ENCODE measurements around the gene MAST4.

The MAST4 gene

GRCh38 chr5:66931651-66932050 lies 335.5 kb downstream of the MAST4 start:
- no peak for DNase-seq
- no peaks in the 10 kb centered on the region for H3K9me3 ChIP-seq
- no peak overlapping the region for H3K4me3 ChIP-seq (ENCODE audit: low read depth, low read length)
- H3K4me1 ChIP-seq, result no peaks in the 10 kb centered on the region
- no peaks in the 10 kb centered on the region for H3K36me3 ChIP-seq
- no peaks in the 10 kb centered on the region for H3K27me3 ChIP-seq
- TF ChIP-seq, protein P1, sequence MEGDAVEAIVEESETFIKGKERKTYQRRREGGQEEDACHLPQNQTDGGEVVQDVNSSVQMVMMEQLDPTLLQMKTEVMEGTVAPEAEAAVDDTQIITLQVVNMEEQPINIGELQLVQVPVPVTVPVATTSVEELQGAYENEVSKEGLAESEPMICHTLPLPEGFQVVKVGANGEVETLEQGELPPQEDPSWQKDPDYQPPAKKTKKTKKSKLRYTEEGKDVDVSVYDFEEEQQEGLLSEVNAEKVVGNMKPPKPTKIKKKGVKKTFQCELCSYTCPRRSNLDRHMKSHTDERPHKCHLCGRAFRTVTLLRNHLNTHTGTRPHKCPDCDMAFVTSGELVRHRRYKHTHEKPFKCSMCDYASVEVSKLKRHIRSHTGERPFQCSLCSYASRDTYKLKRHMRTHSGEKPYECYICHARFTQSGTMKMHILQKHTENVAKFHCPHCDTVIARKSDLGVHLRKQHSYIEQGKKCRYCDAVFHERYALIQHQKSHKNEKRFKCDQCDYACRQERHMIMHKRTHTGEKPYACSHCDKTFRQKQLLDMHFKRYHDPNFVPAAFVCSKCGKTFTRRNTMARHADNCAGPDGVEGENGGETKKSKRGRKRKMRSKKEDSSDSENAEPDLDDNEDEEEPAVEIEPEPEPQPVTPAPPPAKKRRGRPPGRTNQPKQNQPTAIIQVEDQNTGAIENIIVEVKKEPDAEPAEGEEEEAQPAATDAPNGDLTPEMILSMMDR (IDR thresholded peaks at IDR 0.05; ENCODE audit: low read depth, low read length), result no peak

- no peaks in the 10 kb centered on the region for H3K9me3 ChIP-seq
- no peaks in the 10 kb centered on the region for H3K4me1 ChIP-seq
- TF ChIP-seq, protein P1 (IDR thresholded peaks at IDR 0.05; ENCODE audit: low read depth, low read length), result no peak
- DNase-seq, result no peak
- no peaks in the 10 kb centered on the region for H3K36me3 ChIP-seq
- H3K4me3 ChIP-seq (ENCODE audit: low read depth, low read length), result no peak overlapping the region
- H3K27me3 ChIP-seq, result no peaks in the 10 kb centered on the region
Observed at GRCh38 chr5:66932457-66932856, 336.3 kb downstream of the MAST4 start.

- Histone ChIP-seq H3K9me3 (no peaks in the 10 kb centered on the region), H3K27me3 (no peaks in the 10 kb centered on the region), H3K36me3 (no peaks in the 10 kb centered on the region), H3K4me1 (no peaks in the 10 kb centered on the region), H3K4me3 (ENCODE audit: low read depth, low read length) (no peak overlapping the region)
- DNase-seq, result no peak
- TF ChIP-seq, protein P1 (IDR thresholded peaks at IDR 0.05; ENCODE audit: low read depth, low read length), result no peak
Observed at GRCh38 chr5:66933066-66933465, 336.9 kb downstream of the MAST4 start.

GRCh38 chr5:66939094-66939493 lies 342.9 kb downstream of the MAST4 start:
- H3K4me3 ChIP-seq (ENCODE audit: low read depth, low read length), result no peak overlapping the region
- H3K27me3 ChIP-seq, result no peaks in the 10 kb centered on the region
- no peaks in the 10 kb centered on the region for H3K9me3 ChIP-seq
- DNase-seq, result no peak
- no peaks in the 10 kb centered on the region for H3K4me1 ChIP-seq
- no peaks in the 10 kb centered on the region for H3K36me3 ChIP-seq
- TF ChIP-seq, protein P1 (IDR thresholded peaks at IDR 0.05; ENCODE audit: low read depth, low read length), result no peak

DNA sequence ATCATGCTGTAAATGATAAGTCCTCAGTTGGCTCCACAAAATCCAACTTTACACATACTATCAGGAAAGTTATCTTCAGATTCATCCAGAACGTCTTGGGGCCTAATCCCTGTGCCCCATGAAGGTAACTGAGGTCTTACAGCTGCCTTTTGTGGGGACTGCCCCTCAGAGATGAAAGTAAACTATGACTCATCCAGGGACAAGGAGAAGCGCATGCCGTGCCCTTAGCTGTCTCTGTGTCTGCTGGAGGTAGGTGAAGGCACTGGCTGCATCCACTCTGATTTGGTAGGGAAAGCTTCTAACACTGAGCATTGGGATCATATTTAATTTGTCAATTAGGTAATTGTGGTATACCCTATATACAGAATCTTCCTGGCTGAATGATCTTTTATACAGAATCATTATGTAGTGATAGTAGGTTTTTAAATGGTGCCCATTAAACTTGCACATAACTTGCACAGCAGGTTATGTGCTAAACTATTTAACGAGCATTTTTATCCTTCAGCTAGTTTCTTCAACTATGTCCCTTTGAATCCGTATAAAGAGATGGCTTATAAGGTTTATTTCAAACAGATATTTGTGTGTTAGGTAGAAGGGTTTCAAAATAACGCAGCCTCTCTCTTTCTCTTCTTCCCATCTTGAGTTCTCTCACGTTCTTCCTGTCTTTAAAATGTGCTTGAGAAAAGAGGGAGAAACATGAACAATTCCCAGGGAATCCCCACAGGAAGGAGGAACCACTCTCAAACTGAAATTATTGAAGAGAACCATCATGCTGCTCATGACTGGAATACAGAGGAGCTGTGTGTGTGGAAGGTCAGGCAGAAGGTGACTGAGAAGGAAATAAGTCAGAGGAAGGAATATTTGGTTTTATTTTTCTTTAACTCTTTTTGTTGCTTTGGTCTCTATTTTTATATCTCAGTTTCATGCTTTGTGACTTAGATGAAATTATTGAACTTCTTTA lies 349.5 kb downstream of the MAST4 start:
- no peaks in the 10 kb centered on the region for H3K4me1 ChIP-seq
- TF ChIP-seq, protein P1 (IDR thresholded peaks at IDR 0.05; ENCODE audit: low read depth, low read length), result no peak
- H3K36me3 ChIP-seq, result no peaks in the 10 kb centered on the region
- DNase-seq, result no peak
- H3K27me3 ChIP-seq, result no peaks in the 10 kb centered on the region
- no peaks in the 10 kb centered on the region for H3K9me3 ChIP-seq
- no peak overlapping the region for H3K4me3 ChIP-seq (ENCODE audit: low read depth, low read length)

- TF ChIP-seq, protein P1 (IDR thresholded peaks at IDR 0.05; ENCODE audit: low read depth, low read length), result no peak
- Histone ChIP-seq H3K4me1 (no peaks in the 10 kb centered on the region), H3K9me3 (no peaks in the 10 kb centered on the region), H3K4me3 (ENCODE audit: low read depth, low read length) (no peak overlapping the region), H3K36me3 (no peaks in the 10 kb centered on the region), H3K27me3 (no peaks in the 10 kb centered on the region)
- DNase-seq, result no peak
Observed at GRCh38 chr5:66947458-66947857, 351.3 kb downstream of the MAST4 start.

Data from BE2C (cell line).